ENCODE data around the gene TMEM170B. TPM values are rescaled to one million over a fixed set of nuclear protein-coding genes. Genes with fewer than 3 reads are reported as not detected.

TMEM170B gene
- total and polyA plus RNA-seq, 9 of the 15 experiments (the other 6 are each of a cell fraction or from before 2014, with no cell fraction given), result 0.03 to 0.11 (median 0.07) TPM

- TF ChIP-seq C11orf30 (IDR thresholded peaks at IDR 0.05; ENCODE audit: low read depth) (no peak), RBFOX2 (IDR thresholded peaks at IDR 0.05; ENCODE audit: low read depth, low read length) (no peak), KLF10 (CRISPR knock-in tag; IDR thresholded peaks at IDR 0.05) (no peak), RBM39 (optimal IDR thresholded peaks at IDR 0.05; ENCODE audit: low read depth, low read length) (no peak), SREBF2 (CRISPR knock-in tag; IDR thresholded peaks at IDR 0.05) (no peak), CHD4 (IDR thresholded peaks at IDR 0.05; ENCODE audit: insufficient read depth, insufficient replicate concordance, low read depth, low read length, poor library complexity, severe bottlenecking) (no peak), ZNF551 (CRISPR knock-in tag; IDR thresholded peaks at IDR 0.05) (no peak)
These were observed 68.8 kb downstream of the TMEM170B start (continued) for GRCh38 chr6:11606332-11606731.

GRCh38 chr6:11607383-11607782 lies 69.8 kb downstream of the TMEM170B start:
- H3K27me3 ChIP-seq (ENCODE audit: control insufficient read depth in 2 of 2, insufficient read depth in 2 of 2, low read length in 2 of 2), result peaks cover 20 to 36% of the 10 kb centered on the region in 2 experiments
- H3K4me2 ChIP-seq (ENCODE audit: insufficient read depth, low read length), result no peak overlapping the region
- in situ Hi-C loops (cut with MboI) (no loop called here), intact Hi-C loops (cut with micrococcal nuclease) (no loop called here)
- H3K4me1 ChIP-seq (replicated peaks in 1 of 2; ENCODE audit: control insufficient read depth in 2 of 2, insufficient read depth in 2 of 2, low read length in 2 of 2), result no peaks in the 10 kb centered on the region
- no peak for ATAC-seq
- no peak overlapping the region for H3K27ac ChIP-seq (ENCODE audit: extremely low read depth, low read depth, low read length)
- 0% methylated on average over 7 of the region's 7 CpGs for WGBS (ENCODE audit: insufficient coverage, low coverage, missing lambda C conversion rate)
- no peaks in the 10 kb centered on the region for H3K79me2 ChIP-seq (ENCODE audit: control insufficient read depth, insufficient read depth, low read length)
- H3K36me3 ChIP-seq (ENCODE audit: control insufficient read depth, insufficient read depth, low read length), result no peaks in the 10 kb centered on the region
- no peaks in the 10 kb centered on the region for H4K20me1 ChIP-seq (replicated peaks; ENCODE audit: control insufficient read depth, insufficient read depth, low read length)
- POLR2A ChIA-PET, result no interaction called here
- no peak for DNase-seq (ENCODE audit: extremely low read depth in 1 of 4, low spot score in 3 of 4)
- H3K4me3 ChIP-seq, result no peak overlapping the region
- H3K9me1 ChIP-seq (ENCODE audit: control insufficient read depth, insufficient read depth, low read length), result no peaks in the 10 kb centered on the region
- no TSS peak for BruUV-seq (replicated peaks)
- no peak overlapping the region for H2AFZ ChIP-seq (ENCODE audit: low read depth, low read length)
- H3K9me3 ChIP-seq (replicated peaks; ENCODE audit: control insufficient read depth, insufficient read depth, low read depth, low read length), result no peaks in the 10 kb centered on the region
- H3K9ac ChIP-seq (ENCODE audit: insufficient read depth in 1 of 2, low read depth in 2 of 2, low read length in 2 of 2), result no peak overlapping the region
- no peak for FAIRE-seq
- CTCF ChIA-PET (ENCODE audit: low intra/inter-chr PET ratio), result no interaction called here
- no peak for TF ChIP-seq BRF2 (IDR thresholded peaks at IDR 0.05; ENCODE audit: borderline replicate concordance, insufficient read depth, insufficient read length)
- TF ChIP-seq NRF1 (conservative IDR thresholded peaks at IDR 0.05 in 1 of 2, IDR thresholded peaks at IDR 0.05 in 1 of 2), result no peak
- no peak for TF ChIP-seq SFPQ (IDR thresholded peaks at IDR 0.05; ENCODE audit: low read depth, low read length)
- no peak for TF ChIP-seq BACH1 (tag; IDR thresholded peaks at IDR 0.05)
- no peak for TF ChIP-seq FOXP1 (CRISPR knock-in tag; IDR thresholded peaks at IDR 0.05)
- TF ChIP-seq, protein P1, sequence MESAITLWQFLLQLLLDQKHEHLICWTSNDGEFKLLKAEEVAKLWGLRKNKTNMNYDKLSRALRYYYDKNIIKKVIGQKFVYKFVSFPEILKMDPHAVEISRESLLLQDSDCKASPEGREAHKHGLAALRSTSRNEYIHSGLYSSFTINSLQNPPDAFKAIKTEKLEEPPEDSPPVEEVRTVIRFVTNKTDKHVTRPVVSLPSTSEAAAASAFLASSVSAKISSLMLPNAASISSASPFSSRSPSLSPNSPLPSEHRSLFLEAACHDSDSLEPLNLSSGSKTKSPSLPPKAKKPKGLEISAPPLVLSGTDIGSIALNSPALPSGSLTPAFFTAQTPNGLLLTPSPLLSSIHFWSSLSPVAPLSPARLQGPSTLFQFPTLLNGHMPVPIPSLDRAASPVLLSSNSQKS (CRISPR knock-in tag; IDR thresholded peaks at IDR 0.05), result no peak
- TF ChIP-seq SPI1 (IDR thresholded peaks at IDR 0.05; ENCODE audit: borderline replicate concordance, low read depth, low read length), result no peak
- TF ChIP-seq ZC3H8 (IDR thresholded peaks at IDR 0.05), result no peak
- no peak for TF ChIP-seq U2AF1 (optimal IDR thresholded peaks at IDR 0.05; ENCODE audit: low read depth, low read length)
- TF ChIP-seq HDAC2 (IDR thresholded peaks at IDR 0.05), result no peak
- no peak for TF ChIP-seq SRSF9 (IDR thresholded peaks at IDR 0.05; ENCODE audit: borderline replicate concordance, low read depth, low read length)
- TF ChIP-seq ETV1 (tag; conservative IDR thresholded peaks at IDR 0.05; ENCODE audit: low read depth), result no peak
- no peak for TF ChIP-seq CHD1 (IDR thresholded peaks at IDR 0.05; ENCODE audit: low read length)

Data from K562 (cell line).